ENCODE data around the gene KRT10.

KRT10 gene

DNA sequence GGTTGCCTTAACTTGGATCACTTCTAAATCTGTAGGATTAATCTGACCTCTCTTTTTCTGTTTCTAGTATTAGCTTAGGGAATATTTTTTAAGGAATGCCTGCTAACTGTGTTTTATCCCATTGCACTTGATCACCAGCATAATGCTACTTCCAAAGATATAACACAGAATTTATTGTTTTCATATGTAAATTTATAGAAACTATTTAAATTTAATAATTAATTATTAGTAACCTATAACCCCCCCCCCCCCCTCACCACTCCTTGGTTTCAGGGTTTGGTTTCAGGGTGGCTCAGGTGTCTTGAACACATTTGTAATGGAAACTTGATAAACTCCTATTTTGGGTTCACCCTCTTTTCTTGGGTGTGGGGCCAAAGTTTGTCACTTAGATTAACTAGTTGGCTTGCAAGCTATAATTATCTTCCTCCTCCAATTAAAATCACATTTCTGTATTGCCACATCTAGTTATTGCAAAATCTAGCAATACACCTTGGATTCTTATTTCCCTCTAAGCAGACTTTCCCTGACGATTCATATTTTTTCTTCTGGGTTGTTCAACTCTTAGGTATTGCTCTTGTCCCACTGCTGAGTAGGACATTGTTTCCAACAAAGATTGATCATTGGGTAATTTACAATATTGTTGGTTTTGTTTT, 26.3 kb upstream of the KRT10 start:
- Mint-ChIP-seq H3K4me3 (no peak overlapping the region), H3K27ac (no peak overlapping the region), H3K36me3 (ENCODE audit: low read depth) (no peaks in the 10 kb centered on the region), H3K9me3 (no peaks in the 10 kb centered on the region), H3K4me1 (ENCODE audit: low read depth) (no peaks in the 10 kb centered on the region), H3K27me3 (ENCODE audit: low read depth) (peaks cover 43% of the 10 kb centered on the region)

GRCh38 chr17:40846515-40847144, 24.2 kb upstream of the KRT10 start:
- Mint-ChIP-seq H3K36me3 (ENCODE audit: low read depth) (no peaks in the 10 kb centered on the region), H3K4me1 (ENCODE audit: low read depth) (no peaks in the 10 kb centered on the region), H3K27ac (no peak overlapping the region), H3K27me3 (ENCODE audit: low read depth) (peaks cover 33% of the 10 kb centered on the region), H3K9me3 (no peaks in the 10 kb centered on the region), H3K4me3 (no peak overlapping the region)

DNA sequence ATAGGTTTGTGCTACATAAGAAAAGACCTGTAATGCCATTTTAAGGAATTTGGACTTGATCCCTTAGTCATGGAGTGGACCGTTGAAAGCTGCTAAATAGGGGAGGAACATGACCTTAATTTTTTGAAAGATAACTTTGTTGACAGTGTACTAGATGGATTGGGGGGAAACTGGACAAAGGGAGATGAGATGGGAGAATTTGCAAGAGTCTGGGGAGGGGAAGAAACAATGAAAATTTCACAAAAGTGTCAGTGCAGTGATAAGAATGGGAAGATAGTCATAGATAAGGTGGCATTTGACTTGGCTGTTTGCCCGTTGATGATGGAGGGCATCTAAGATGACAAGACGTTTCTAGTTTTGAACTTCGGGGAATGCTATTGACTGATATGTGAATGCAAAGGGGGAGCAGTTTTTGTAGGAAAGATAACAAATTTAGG, 22.3 kb upstream of the KRT10 start:
- peaks cover 21% of the 10 kb centered on the region for H3K27me3 Mint-ChIP-seq (ENCODE audit: low read depth)
- H3K9me3 Mint-ChIP-seq, result no peaks in the 10 kb centered on the region
- no peak overlapping the region for H3K4me3 Mint-ChIP-seq
- H3K36me3 Mint-ChIP-seq (ENCODE audit: low read depth), result no peaks in the 10 kb centered on the region
- no peaks in the 10 kb centered on the region for H3K4me1 Mint-ChIP-seq (ENCODE audit: low read depth)
- no peak overlapping the region for H3K27ac Mint-ChIP-seq

GRCh38 chr17:40843242-40843641, 20.8 kb upstream of the KRT10 start:
- Mint-ChIP-seq H3K4me3 (no peak overlapping the region), H3K27ac (no peak overlapping the region), H3K9me3 (no peaks in the 10 kb centered on the region), H3K36me3 (ENCODE audit: low read depth) (no peaks in the 10 kb centered on the region), H3K27me3 (ENCODE audit: low read depth) (peaks cover 27% of the 10 kb centered on the region), H3K4me1 (ENCODE audit: low read depth) (no peaks in the 10 kb centered on the region)

DNA sequence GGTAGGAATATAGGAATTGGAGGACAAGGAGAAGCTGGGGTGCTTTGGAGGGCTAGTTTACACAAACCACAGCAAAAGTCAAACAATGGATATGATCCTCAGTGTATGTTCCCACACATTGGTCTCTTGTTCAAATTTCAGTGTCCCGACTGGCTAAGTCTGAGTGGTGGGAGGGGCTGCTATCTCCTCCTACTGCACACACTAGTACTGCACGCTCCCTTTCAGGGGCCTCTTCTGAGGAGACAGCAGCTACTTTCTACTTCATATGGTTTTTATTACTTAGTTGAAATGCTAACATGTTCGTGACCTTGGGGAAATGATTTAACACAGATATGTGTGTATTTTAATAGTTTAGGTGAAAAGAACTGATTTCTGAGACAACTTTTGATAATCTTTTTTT, 18.8 kb upstream of the KRT10 start:
- Mint-ChIP-seq H3K36me3 (ENCODE audit: low read depth) (no peaks in the 10 kb centered on the region), H3K4me3 (no peak overlapping the region), H3K9me3 (no peaks in the 10 kb centered on the region), H3K27ac (no peak overlapping the region), H3K27me3 (ENCODE audit: low read depth) (peaks cover 27% of the 10 kb centered on the region), H3K4me1 (ENCODE audit: low read depth) (no peaks in the 10 kb centered on the region)

DNA sequence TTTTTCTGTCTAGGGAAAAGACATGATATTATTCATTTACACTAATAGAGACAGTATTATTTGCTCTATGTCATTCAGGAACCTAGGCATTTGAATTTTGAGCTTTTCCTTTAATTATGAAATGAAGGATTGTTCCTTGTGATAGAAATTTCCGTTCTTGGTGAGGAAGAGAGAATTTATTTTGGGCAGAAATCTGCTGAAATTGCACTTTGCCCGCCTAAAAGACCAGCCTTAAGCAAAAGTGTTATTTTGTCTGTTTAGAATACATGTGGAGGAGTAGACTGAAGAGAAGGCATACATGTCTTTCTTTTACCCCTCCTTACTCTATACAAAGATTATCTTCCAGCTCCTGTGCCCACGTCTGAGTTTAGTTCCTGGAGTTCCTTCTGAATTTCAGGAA, 16.8 kb upstream of the KRT10 start:
- H3K9me3 Mint-ChIP-seq, result no peaks in the 10 kb centered on the region
- peaks cover 8% of the 10 kb centered on the region for H3K27me3 Mint-ChIP-seq (ENCODE audit: low read depth)
- H3K4me1 Mint-ChIP-seq (ENCODE audit: low read depth), result no peaks in the 10 kb centered on the region
- H3K36me3 Mint-ChIP-seq (ENCODE audit: low read depth), result peaks cover 3% of the 10 kb centered on the region
- H3K27ac Mint-ChIP-seq, result no peak overlapping the region
- H3K4me3 Mint-ChIP-seq, result no peak overlapping the region

- no peak overlapping the region for H3K4me3 Mint-ChIP-seq
- peaks cover 3% of the 10 kb centered on the region for H3K4me1 Mint-ChIP-seq (ENCODE audit: low read depth)
- H3K27ac Mint-ChIP-seq, result no peak overlapping the region
- peaks cover 6% of the 10 kb centered on the region for H3K27me3 Mint-ChIP-seq (ENCODE audit: low read depth)
- H3K36me3 Mint-ChIP-seq (ENCODE audit: low read depth), result peaks cover 3% of the 10 kb centered on the region
- no peaks in the 10 kb centered on the region for H3K9me3 Mint-ChIP-seq
Measured at GRCh38 chr17:40836020-40836419, 13.6 kb upstream of the KRT10 start.

DNA sequence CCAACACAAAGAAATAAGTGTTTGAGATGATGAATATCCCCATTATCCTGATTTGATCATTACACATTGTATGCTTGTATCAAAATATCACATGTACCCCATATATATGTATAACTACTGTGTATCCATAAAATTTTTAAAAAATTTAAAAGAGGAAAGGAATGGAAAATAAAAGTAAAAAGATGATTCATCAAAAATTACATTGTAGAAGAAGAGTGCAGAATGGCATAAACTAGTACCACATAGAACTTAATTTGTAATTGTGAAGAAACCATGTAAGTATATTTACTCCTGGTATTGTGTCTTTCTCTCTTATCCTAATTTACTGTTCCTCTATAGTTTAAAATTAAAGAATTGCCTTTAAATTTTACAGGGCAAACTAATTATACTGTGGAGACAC, 11.5 kb upstream of the KRT10 start:
- Mint-ChIP-seq H3K4me3 (no peak overlapping the region), H3K27me3 (ENCODE audit: low read depth) (no peaks in the 10 kb centered on the region), H3K4me1 (ENCODE audit: low read depth) (peaks cover 3% of the 10 kb centered on the region), H3K36me3 (ENCODE audit: low read depth) (peaks cover 7% of the 10 kb centered on the region), H3K9me3 (peaks cover 6% of the 10 kb centered on the region), H3K27ac (no peak overlapping the region)

DNA sequence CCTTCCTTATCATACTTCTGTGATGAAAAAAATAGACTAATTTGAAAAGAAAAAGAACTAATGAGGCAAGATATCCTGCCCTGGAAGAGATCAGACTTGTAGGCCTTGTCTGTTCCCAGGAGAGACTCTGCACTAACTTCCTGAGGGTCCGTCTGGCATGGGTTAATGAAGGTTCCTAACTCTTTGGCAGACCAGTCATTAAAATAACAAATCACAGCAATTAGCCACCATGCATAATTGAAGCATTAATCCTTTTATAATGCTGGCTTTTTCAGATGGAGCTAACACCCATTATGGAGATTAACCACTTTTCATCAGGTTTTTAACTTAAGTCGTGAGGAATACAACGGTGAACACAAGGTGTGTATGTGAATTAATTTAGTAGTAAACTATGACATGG, 10.4 kb upstream of the KRT10 start:
- Mint-ChIP-seq H3K9me3 (peaks cover 6% of the 10 kb centered on the region), H3K27ac (no peak overlapping the region), H3K27me3 (ENCODE audit: low read depth) (no peaks in the 10 kb centered on the region), H3K4me1 (ENCODE audit: low read depth) (peaks cover 6% of the 10 kb centered on the region), H3K4me3 (no peak overlapping the region), H3K36me3 (ENCODE audit: low read depth) (peaks cover 7% of the 10 kb centered on the region)

- H3K27ac Mint-ChIP-seq, result no peak overlapping the region
- peaks cover 6% of the 10 kb centered on the region for H3K9me3 Mint-ChIP-seq
- H3K36me3 Mint-ChIP-seq (ENCODE audit: low read depth), result peaks cover 7% of the 10 kb centered on the region
Measured at GRCh38 chr17:40830085-40830776, 7.8 kb upstream of the KRT10 start.

DNA sequence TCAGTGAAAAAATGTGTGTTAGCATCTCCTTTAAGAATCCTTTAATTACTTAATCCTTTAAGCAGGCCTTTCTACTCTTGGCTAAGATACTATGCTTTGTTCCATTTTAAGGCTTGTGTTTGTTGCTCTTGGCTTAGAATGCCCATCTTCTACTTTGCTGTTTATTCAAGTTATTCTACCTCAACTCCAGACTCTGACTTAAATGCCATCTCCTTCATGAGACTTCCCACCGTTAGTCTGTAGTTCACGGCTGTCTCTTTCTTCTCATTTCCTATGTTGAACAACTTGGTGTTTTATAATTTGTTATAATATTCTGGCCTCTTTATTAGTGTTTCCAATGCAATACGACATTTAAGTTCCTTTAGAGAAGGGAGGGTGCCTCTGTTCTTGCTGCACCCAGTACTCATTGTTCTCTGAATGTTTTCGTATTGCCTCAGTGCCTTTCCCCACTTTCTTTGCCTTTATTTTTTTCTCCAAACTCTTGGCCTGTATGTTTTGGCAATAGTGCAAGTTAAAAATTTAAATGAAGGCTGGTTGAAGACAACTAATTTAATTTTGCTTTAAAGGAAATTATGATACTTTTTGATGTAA, 6.1 kb upstream of the KRT10 start:
- Mint-ChIP-seq H3K27me3 (ENCODE audit: low read depth) (peaks cover 13% of the 10 kb centered on the region), H3K36me3 (ENCODE audit: low read depth) (peaks cover 4% of the 10 kb centered on the region), H3K4me3 (no peak overlapping the region), H3K4me1 (ENCODE audit: low read depth) (peaks cover 9% of the 10 kb centered on the region), H3K9me3 (peaks cover 6% of the 10 kb centered on the region), H3K27ac (no peak overlapping the region)

More at GRCh38 chr17:40830085-40830776, 7.8 kb upstream of the KRT10 start:
- Mint-ChIP-seq H3K27me3 (ENCODE audit: low read depth) (peaks cover 9% of the 10 kb centered on the region), H3K4me1 (ENCODE audit: low read depth) (peaks cover 9% of the 10 kb centered on the region), H3K4me3 (no peak overlapping the region)

DNA sequence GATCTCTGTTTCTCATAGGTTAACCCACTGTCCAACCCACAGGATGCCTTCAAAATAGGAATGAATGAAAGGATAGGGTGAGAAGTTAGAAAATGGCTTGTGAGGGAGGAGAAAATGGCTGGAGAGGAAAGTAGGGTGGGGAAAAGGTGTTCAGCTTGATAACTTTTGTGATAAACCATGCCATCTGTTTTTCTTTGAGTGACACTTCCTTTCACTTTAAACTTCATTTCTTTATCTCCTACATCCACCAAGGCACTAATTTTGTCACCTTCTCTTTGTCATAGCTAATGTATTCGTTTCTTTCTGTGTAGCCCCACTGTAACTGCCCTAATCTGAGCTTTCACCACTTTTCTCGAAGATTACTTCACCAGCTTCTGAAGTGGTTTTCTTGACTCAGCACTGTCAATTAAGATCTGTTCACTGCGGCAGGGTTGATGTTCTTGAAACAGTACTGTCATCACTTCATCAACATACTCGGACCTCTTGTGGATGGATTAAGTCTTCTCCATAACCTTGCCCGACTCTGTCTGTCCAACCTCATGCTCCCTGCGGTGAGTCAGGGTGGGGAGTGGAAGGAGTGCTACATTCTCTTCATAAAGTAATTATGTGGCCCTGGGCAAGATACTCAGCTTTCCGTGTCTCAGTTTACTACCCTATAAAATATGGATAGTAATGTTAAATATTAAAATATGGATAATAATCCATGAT, 5.5 kb upstream of the KRT10 start:
- Mint-ChIP-seq H3K9me3 (peaks cover 6% of the 10 kb centered on the region), H3K36me3 (ENCODE audit: low read depth) (peaks cover 4% of the 10 kb centered on the region), H3K4me1 (ENCODE audit: low read depth) (peaks cover 7% of the 10 kb centered on the region), H3K27me3 (ENCODE audit: low read depth) (peaks cover 13% of the 10 kb centered on the region), H3K4me3 (no peak overlapping the region), H3K27ac (peak overlapping the region; percentile 28)

DNA sequence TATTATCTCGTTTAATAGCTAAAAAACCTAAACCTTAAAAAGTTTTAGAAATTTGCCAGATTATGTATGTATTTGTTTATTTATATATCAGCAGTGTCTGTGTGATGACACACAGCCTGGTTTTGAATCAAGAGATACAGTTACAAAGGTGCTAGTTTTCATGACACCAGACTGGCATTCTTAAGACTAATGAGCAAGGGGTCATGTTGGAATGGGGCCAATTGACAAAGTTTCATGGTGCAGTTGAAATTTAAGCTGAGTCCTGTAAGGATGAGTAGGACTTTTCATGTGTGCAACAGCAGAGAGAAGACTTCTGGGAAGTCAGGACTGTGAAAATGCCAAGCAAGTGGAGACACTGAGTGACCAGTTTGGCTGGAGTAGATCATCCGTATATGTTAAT, 3.2 kb upstream of the KRT10 start:
- H3K4me1 Mint-ChIP-seq (ENCODE audit: low read depth), result peaks cover 7% of the 10 kb centered on the region
- peaks cover 7% of the 10 kb centered on the region for H3K36me3 Mint-ChIP-seq (ENCODE audit: low read depth)
- H3K27ac Mint-ChIP-seq, result no peak overlapping the region
- H3K9me3 Mint-ChIP-seq, result peaks cover 6% of the 10 kb centered on the region
- H3K27me3 Mint-ChIP-seq (ENCODE audit: low read depth), result peaks cover 19% of the 10 kb centered on the region
- H3K4me3 Mint-ChIP-seq, result no peak overlapping the region

- Mint-ChIP-seq H3K9me3 (peaks cover 13% of the 10 kb centered on the region), H3K36me3 (ENCODE audit: low read depth) (peaks cover 9% of the 10 kb centered on the region), H3K4me3 (no peak overlapping the region), H3K4me1 (ENCODE audit: low read depth) (peaks cover 13% of the 10 kb centered on the region), H3K27me3 (ENCODE audit: low read depth) (peaks cover 25% of the 10 kb centered on the region), H3K27ac (no peak overlapping the region)
Measured at GRCh38 chr17:40824015-40824832, 1.8 kb upstream of the KRT10 start.

Measured in T-helper 1 cell treated with Interleukin-12 subunit alpha and Interleukin-12 subunit beta and Interleukin-4 antibody, amounts not matched to agents 30 μg/mL and 1 μg/mL, for 36 hours (primary cell).